ELF-1 (cell line): ENCODE measurements around the gene AHRR.

Experiments
- DNase-seq: peaks from one replicate; pipeline ENCODE4 v3.0.0-alpha.2; 2016; ENCODE audit warnings: low read depth, low spot score

The AHRR gene

DNA sequence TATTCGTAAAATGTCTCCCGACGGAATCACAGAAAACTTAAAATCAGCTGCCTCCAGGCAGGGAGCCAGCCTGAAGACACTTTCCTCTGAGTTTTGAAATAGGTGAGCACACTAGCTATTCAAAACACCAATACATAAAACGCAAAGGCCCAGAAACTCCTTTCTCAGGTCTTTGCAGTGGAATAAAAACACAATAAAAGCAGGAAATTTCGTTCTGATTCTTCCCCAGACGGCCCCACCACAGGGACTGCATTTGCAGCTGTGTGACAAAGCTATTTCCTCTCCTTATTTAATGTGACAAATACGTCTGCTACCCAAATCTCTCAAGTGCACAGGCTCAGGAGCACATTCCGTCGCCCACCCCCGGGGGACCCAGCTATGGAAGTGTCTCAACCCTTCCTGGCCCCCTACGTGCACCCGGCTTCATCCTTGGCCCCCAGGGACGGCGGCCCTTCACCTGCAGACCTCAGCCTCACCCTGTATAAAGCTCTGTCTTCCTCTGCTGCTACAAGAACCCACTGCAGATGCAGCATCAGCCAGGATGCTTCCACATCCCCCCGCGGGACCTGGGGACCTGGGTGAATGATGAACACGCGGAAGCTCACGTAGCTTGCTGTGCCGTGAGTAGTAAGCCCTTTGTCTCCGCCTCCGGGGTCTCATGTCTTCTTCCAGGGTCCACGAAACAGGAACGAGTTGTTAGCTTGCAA is 24.9 kb downstream of the AHRR start:
- DNase-seq = peak; percentile 8

DNA sequence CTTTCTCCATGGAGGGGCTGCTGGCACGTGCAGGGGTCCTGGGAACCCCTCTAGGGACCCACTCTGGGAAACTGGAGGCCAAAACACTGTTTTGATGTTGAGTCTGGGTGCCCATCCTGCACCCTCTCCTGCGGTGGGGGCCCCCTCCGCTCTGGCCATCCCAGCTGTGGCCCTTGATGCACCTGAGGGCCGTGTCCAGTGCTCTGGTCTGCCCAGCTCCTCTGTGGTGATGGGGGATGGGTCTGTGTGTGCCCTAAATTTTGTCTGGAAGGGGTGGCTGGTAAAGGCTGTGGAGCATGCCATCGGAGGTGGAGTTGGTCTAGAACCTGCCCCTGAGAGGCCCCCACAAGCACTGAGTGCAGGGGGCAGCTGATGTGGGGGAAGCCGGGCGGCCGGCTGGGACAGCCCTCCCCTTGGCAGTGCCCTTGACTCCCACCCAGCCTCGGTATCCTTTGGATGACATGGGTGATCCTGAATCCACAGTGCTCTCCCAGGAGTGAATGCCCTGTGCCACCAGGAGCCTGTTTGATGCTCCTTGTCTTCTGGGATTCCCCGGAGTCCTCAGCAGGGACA is 26.3 kb downstream of the AHRR start:
- DNase-seq = no peak

GRCh38 chr5:348726-349125 is 27.2 kb downstream of the AHRR start:
- no peak for DNase-seq

DNA sequence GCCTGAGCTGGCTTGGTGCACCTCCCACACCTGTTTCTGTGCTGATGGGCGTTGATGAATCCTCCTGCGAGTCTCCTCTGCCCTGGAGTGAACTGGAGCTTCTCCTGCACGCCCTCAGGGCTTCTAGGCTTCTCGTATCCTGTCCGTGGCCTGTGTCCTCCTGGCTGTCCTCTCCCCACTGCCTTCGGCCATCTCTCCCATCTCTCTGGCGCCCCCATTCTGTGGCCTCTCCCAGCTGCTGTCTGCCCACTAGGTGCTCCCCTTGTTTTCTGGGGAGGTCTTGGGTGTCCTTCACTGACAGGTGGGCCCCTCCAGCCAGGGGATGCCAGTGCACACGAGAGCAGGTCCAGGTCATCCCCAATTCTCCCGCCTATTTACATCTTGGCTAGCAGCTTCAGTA is 28.8 kb downstream of the AHRR start:
- DNase-seq = no peak

- DNase-seq = no peak
Observed at GRCh38 chr5:351084-351920, 29.8 kb downstream of the AHRR start.

GRCh38 chr5:351921-352245 is 30.4 kb downstream of the AHRR start:
- DNase-seq = no peak

DNA sequence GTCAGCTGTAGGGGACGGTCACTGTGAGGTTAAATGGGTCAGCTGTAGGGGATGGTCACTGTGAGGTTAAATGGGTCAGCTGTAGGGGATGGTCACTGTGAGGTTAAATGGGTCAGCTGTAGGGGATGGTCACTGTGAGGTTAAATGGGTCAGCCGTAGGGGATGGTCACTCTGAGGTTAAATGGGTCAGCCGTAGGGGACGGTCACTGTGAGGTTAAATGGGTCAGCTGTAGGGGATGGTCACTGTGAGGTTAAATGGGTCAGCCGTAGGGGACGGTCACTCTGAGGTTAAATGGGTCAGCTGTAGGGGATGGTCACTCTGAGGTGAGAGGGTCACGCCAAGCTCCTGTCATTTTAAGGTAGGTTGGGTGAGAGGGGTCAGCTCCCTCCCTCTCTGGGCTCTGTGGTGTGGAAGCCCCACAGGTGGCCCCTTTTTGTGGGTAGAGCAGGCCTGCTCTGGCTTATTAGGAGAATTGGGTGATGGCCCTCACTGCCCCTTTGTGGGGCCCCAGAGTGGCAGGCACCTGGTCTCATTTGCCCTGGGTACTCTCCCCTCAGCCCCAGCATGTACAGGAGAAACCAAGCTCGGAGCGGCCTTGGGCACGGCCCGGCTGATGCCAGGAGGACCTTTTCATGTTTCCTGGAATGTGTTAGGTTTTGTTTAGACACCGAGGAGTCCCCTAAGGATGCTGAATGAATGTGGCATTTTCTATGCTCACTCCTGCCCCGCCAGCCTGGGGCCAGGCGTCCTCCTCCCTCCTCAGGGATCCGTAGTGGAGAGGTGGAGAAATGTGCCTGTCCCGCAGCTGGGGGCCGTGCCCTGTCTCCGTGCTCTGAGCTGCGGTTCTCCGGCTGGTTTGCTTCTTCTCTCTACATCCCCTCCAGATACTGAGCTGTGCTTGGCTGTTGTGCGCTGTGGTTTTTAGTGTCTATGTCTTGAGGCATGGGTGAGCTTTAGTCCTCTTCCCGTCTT is 31.4 kb downstream of the AHRR start:
- no peak for DNase-seq

GRCh38 chr5:353612-354580 is 32.4 kb downstream of the AHRR start:
- no peak for DNase-seq

DNA sequence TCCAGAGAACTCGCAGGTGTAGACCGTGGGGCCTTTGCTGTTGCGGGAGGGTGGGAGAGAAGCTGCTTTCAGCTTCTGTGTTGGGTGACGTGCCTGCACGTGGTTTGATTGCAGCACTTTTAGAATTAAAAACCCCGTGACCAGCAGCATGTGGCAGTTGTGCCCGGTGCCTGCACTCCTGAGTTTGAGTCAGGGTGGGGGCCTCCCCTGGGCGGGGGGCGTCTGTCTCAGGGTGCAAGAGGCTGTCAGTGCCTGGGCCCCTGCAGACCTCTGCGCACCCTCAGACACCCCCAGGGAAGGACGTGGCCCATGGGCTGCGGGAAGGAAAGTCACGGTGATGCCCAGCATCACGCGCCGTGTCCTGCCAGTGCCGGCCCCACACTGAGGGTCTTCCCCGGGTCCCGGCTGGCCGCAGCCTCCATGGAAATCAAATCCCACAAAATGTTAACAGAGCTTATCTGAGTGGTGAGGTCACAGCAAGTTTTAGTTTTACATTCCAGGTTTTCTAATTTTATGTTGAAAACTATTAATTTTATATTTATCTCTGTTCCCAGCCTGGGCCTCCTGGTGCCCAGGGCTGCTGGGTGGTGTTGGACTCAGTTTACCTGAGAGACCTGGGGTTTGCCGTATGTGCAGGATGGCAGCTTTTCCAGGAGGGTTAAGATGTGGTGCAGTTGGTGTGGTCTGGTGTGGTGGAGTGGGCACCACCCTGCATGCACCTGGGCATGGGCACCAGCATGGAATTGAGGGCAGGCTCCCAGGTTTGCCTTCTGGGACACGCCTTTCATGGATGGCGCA is 33.3 kb downstream of the AHRR start:
- DNase-seq = no peak

DNA sequence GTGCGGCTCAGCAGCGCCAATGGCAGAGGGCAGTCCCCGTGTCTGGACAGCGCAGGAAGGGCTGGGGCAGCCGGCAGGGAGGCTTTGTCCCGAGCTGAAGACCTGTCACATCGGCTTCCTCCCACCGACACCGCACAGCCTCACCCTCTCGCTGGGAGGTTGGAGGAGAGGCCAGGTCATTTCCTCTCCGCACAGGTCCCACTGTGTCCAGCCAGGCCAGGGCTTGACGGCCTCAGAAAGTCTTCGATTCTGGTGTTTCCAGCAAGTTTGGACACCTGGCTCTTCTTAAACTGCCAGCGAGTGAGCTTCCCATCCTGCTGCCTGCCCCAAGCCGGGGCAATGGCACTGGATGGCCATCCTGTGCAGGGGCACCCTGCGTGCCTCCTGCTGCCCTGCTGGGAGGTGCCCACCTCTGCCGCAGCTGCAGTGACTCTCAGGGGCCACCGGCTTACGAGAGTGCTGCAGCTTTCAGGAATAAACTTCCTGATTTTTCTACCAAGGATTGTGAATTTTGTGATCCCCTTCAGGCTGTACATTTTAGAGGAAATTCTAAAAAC is 33.9 kb downstream of the AHRR start:
- DNase-seq = no peak

- DNase-seq = no peak
Observed at GRCh38 chr5:355958-356357, 34.4 kb downstream of the AHRR start.

DNA sequence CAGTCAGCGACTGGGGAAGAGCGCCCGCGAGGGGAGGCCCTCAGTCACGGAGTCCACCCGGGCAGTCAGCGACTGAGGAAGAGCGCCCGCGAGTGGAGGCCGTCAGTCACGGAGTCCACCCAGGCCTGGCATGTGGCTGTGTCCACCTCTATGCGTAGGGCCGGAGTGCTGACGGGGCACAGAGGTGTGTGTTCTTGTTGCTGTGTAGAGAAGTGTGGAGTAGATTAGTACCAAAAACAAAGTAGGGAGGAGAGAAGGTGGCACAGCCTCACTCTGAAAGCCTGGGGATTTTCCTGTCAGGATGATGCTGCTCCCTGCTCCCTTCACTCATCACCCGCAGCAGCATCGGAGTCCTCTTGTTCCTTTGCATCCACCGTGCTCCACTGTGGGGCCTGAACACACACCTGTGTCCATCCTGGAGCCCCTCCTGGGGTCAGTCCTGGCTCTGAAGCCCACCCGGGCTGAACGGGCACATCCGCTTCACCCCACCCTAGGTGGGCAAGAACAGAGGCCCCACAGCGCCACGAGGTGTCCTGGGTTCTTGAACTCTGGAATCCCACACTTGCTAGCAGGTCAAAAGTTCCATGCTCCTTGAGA is 37.9 kb downstream of the AHRR start:
- DNase-seq = no peak

DNA sequence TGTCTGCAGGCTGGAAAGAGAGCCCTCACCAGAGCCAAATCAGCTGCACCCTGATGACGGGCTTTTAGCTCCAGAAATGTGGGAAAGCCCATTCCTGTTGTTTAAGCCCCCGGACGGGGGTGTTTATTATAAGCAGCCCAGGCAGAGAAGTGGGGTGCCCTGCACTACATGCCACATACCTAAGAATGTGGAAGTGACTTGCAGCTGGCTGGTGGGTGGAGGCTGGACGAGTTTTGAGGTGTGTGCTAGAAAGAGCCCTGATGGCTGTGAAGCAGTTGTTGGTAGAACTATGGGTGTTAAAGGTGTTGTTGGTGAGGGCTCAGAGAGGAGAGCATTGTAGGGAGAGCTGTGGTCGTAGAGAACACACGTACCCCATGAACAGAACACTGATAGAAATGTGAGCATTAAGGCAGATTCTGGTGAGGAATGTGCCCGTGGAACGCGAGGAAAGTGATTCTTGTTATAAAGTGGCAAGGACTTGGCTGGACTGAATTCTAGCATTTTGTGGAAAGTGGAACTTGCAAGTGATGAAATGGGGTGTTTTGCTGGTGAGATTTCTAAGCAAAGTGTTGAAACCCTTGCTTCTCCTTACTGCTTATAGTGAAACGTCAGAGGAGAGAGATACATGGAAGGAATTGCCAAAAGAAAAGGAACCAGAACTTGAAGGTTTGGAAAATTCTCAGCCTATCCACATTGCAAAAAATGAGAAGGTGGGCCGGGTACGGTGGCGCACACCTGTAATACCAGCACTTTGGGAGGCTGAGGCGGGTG is 38.9 kb downstream of the AHRR start:
- DNase-seq = no peak

GRCh38 chr5:362189-362588 is 40.7 kb downstream of the AHRR start:
- no peak for DNase-seq

GRCh38 chr5:362978-363765 is 41.7 kb downstream of the AHRR start:
- DNase-seq = no peak

DNA sequence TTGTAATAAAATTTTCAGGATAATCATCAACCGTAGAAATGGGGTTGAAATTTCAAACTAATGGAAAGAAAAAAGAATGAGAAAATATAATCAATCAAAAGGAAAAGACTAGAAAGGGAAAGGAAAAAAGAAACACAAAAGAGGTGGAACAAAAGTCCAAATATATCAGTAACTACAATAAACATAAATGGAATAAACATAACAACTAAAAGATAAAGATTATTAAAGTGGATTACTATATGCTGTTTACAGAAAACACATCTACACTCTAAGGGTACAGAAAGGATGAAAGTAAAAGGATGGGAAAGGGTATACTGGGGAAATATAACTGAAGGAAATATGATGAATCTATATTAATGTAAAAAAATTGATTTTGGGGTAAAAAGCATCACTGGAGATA is 43.0 kb downstream of the AHRR start:
- DNase-seq = no peak

DNA sequence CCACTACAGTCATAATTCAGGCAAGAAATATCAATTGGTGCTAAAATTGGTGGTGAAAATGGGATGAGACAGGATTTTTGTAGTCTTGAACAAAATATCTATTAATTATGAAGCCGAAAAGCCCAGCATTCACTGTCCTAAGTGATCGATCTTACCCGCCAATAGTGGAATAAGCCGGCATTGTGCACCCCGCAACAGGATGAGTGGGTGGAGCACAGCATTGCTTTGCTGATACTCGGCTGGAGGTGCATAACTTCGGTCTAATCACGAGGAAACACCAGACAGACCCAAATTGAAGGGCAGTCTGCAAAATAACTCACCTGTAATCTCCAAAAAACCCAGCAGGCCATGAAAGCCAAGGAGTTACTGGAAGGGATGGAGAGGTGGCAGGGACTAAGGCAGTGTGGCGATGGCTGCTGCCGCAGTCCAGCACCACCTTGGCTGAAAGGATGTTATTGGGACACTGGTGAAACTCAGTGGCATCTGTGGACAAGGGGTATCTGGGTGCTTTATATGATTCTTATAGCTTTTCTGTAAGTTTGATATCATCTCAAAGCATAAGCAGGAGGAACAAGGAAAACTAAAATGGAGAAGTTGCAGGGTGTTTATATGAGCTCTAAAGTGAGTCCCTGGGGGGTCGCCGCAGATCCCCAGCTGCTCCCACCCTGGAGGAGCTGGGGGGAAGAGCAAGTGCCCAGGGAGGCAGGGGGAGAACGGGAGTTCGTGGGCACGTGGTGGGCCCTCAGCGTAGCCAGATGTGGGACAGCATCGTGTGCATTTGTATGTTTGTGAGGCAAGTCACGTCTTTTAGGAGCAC is 45.2 kb downstream of the AHRR start:
- no peak for DNase-seq
